SK-N-SH (cell line): ENCODE results near the gene IQSEC3. TPM values are rescaled to one million over a fixed set of nuclear protein-coding genes. Genes with fewer than 3 reads are reported as not detected.

ENCODE experiments used
- CTCF ChIA-PET: fragments of 300-600, 350-600 bp; formaldehyde crosslinking; extraction: SDS; loops from one replicate; lab custom pipeline; 2021; lab: Yijun Ruan, JAX
- POLR2A ChIA-PET: fragments of 350-600 bp; sonication (Branson Sonifier 250); formaldehyde crosslinking; extraction: SDS; loops from one replicate; lab custom pipeline; 2020; ENCODE audit warnings: antibody characterized with exemption, inconsistent platforms; lab: Yijun Ruan, JAX
- DNase-seq: peaks from one replicate; pipeline ENCODE4 v3.0.0; 2012
- H2AFZ ChIP-seq: fragments of 200-600 bp; sonication (generic); 2 replicates; pipeline ENCODE4 v1.8.1; 2016; ENCODE audit warnings: antibody characterized with exemption, mild to moderate bottlenecking, low read depth
- H3F3A ChIP-seq: fragments of 200-600 bp; sonication (generic); replicated peaks from 2 replicates; pipeline ENCODE3; 2016; ENCODE audit warnings: antibody characterized with exemption, mild to moderate bottlenecking; ENCODE audit not compliant: insufficient read depth
- H3K27ac ChIP-seq, 2 experiments: fragments of 200-500 bp in 1 of 2; fragments of 200-600 bp in 1 of 2; sonication (Bioruptor generic) in 1 of 2; sonication (generic), shearing (Covaris generic) in 1 of 2; 2 replicates each; pipeline versions ENCODE4 v1.5.1 to v1.6.1; 2014 to 2016; ENCODE audit warnings: low read depth in 2 of 2, inconsistent platforms in 1 of 2, low read length in 1 of 2, mild to moderate bottlenecking in 1 of 2, mixed read lengths in 1 of 2
- H3K27me3 ChIP-seq: fragments of 200-600 bp; sonication (generic), shearing (Covaris generic); 2 replicates; pipeline ENCODE4 v1.6.1; 2016; ENCODE audit warnings: mixed run types; ENCODE audit not compliant: insufficient read depth
- H3K36me3 ChIP-seq, 2 experiments: fragments of 200-500 bp in 1 of 2; fragments of 200-600 bp in 1 of 2; sonication (Bioruptor generic) in 1 of 2; sonication (generic) in 1 of 2; replicated peaks in 1 of 2; 2 replicates each; pipeline versions ENCODE3 to v1.5.1; 2014 to 2016; ENCODE audit warnings: low read length in 1 of 2, mild to moderate bottlenecking in 1 of 2; ENCODE audit not compliant: insufficient read depth in 2 of 2, control insufficient read depth in 1 of 2
- H3K4me1 ChIP-seq, 2 experiments: fragments of 200-500 bp in 1 of 2; fragments of 200-600 bp in 1 of 2; sonication (Bioruptor generic) in 1 of 2; sonication (generic), shearing (Covaris generic) in 1 of 2; 2 replicates each; pipeline versions ENCODE4 v1.5.1 to v1.6.1; 2014 to 2016; ENCODE audit warnings: low read depth in 1 of 2, low read length in 1 of 2, mixed run types in 1 of 2; ENCODE audit not compliant: insufficient read depth in 2 of 2, control insufficient read depth in 1 of 2
- H3K4me2 ChIP-seq: fragments of 200-600 bp; sonication (generic), shearing (Covaris generic); 2 replicates; pipeline ENCODE4 v1.6.1; 2017; ENCODE audit warnings: mixed run types
- H3K4me3 ChIP-seq, 2 experiments: fragments of 200-500 bp in 1 of 2; fragments of 200-600 bp in 1 of 2; sonication (Bioruptor generic) in 1 of 2; sonication (generic), shearing (Covaris generic) in 1 of 2; 2 replicates each; pipeline versions ENCODE4 v1.5.1 to v1.8.1; 2014 to 2016; ENCODE audit warnings: low read depth in 2 of 2, inconsistent platforms in 1 of 2, low read length in 1 of 2, mild to moderate bottlenecking in 1 of 2, mixed read lengths in 1 of 2, moderate library complexity in 1 of 2
- H3K79me2 ChIP-seq: fragments of 200-600 bp; sonication (generic); 2 replicates; pipeline ENCODE4 v1.8.1; 2017; ENCODE audit warnings: mild to moderate bottlenecking; ENCODE audit not compliant: insufficient read depth
- H3K9ac ChIP-seq: fragments of 200-600 bp; sonication (generic); 2 replicates; pipeline ENCODE4 v1.6.1; 2017; ENCODE audit warnings: mixed run types
- H3K9me2 ChIP-seq: fragments of 200-600 bp; sonication (generic); 2 replicates; pipeline ENCODE4 v1.6.1; 2017; ENCODE audit warnings: mixed run types
- H3K9me3 ChIP-seq: fragments of 200-600 bp; sonication (generic); 2 replicates; pipeline ENCODE4 v1.6.1; 2017; ENCODE audit warnings: mixed run types, mild to moderate bottlenecking, moderate library complexity
- H4K20me1 ChIP-seq: fragments of 200-600 bp; sonication (generic); 2 replicates; pipeline ENCODE4 v1.6.1; 2017; ENCODE audit warnings: mild to moderate bottlenecking, mixed run types; ENCODE audit not compliant: insufficient read depth
- CTCF ChIP-seq: fragments of 200-600 bp; sonication (generic); IDR thresholded peaks from 2 replicates; pipeline ENCODE4 v1.6.1; 2017; ENCODE audit warnings: antibody characterized with exemption, mild to moderate bottlenecking, moderate library complexity
- ELF1 ChIP-seq: IDR thresholded peaks from 2 replicates; pipeline ENCODE4 v1.4.0; 2012
- FOSL2 ChIP-seq: IDR thresholded peaks from 2 replicates; pipeline ENCODE4 v1.4.0; 2012; ENCODE audit warnings: low read depth, mild to moderate bottlenecking, moderate library complexity, borderline replicate concordance
- FOXM1 ChIP-seq: IDR thresholded peaks from 2 replicates; pipeline ENCODE4 v1.4.0; 2012; ENCODE audit warnings: low read depth, mild to moderate bottlenecking
- GABPA ChIP-seq: IDR thresholded peaks from 2 replicates; pipeline ENCODE4 v1.4.0; 2012; ENCODE audit warnings: low read depth, mild to moderate bottlenecking
- GATA2 ChIP-seq: sonication (generic); formaldehyde crosslinking; IDR thresholded peaks from 2 replicates; pipeline ENCODE4 v1.5.0; 2020; ENCODE audit warnings: mild to moderate bottlenecking, missing genetic modification reagents
- JUND ChIP-seq: IDR thresholded peaks from 2 replicates; pipeline ENCODE4 v1.4.0; 2012
- MXI1 ChIP-seq: IDR thresholded peaks from 2 replicates; pipeline ENCODE4 v1.6.1; 2012; ENCODE audit warnings: mild to moderate bottlenecking, low read depth, low read length, improper control_type of control experiment
- POLR2AphosphoS5 ChIP-seq: IDR thresholded peaks from 2 replicates; pipeline ENCODE4 v1.6.1; 2012; ENCODE audit warnings: low read depth, low read length
- RFX5 ChIP-seq: IDR thresholded peaks from 2 replicates; pipeline ENCODE4 v1.6.1; 2012; ENCODE audit warnings: mild to moderate bottlenecking, improper control_type of control experiment, low read length
- SIN3A ChIP-seq: IDR thresholded peaks from 2 replicates; pipeline ENCODE4 v1.6.1; 2012; ENCODE audit warnings: low read depth, mild to moderate bottlenecking, low read length, moderate library complexity, borderline replicate concordance
- SMC3 ChIP-seq: IDR thresholded peaks from 2 replicates; pipeline ENCODE4 v1.6.1; 2012; ENCODE audit warnings: low read depth, low read length, improper control_type of control experiment
- TAF1 ChIP-seq: IDR thresholded peaks from 2 replicates; pipeline ENCODE4 v1.6.1; 2012; ENCODE audit warnings: low read depth, mild to moderate bottlenecking, low read length, moderate library complexity, borderline replicate concordance
- TCF12 ChIP-seq: IDR thresholded peaks from 2 replicates; pipeline ENCODE4 v1.4.0; 2012
- TEAD4 ChIP-seq: IDR thresholded peaks from 2 replicates; pipeline ENCODE4 v1.4.0; 2012; ENCODE audit warnings: mild to moderate bottlenecking, borderline replicate concordance; ENCODE audit not compliant: insufficient read depth
- USF1 ChIP-seq: IDR thresholded peaks from 2 replicates; pipeline ENCODE4 v1.4.0; 2012; ENCODE audit warnings: low read depth, borderline replicate concordance
- YY1 ChIP-seq: IDR thresholded peaks from 2 replicates; pipeline ENCODE4 v1.4.0; 2012; ENCODE audit warnings: low read depth, mild to moderate bottlenecking
- WGBS: methylation state at CpG from one replicate; pipeline ENCODE4 v1.1.6; 2017; ENCODE audit warnings: low lambda C conversion rate; 5-methylcytosine and 5-hydroxymethylcytosine counted together
- polyA plus RNA-seq, 3 experiments: library from polyadenylated mRNA; depleted of rRNA; stranded (reverse); fragments of >200 nt; gene quantifications; 2 replicates each; pipeline ENCODE4 v1.2.3, GENCODE V29; 2012
- TF ChIP-seq, protein P1 (sequence below): fragments of 150-350 bp; IDR thresholded peaks from 2 replicates; pipeline ENCODE4 v1.6.1; 2017; ENCODE audit warnings: antibody characterized with exemption, low read length, low read depth, borderline replicate concordance

Gene IQSEC3
- polyA plus RNA-seq, 1 of the 3 experiments (the other 2 are of a cell fraction) = 0.02 TPM

- no peak overlapping the region for H2AFZ ChIP-seq
These were observed 111.6 kb downstream of the IQSEC3 start for GRCh38 chr12:177980-178828.

GRCh38 chr12:178829-179109 lies 112.2 kb downstream of the IQSEC3 start:
- H4K20me1 ChIP-seq = no peaks in the 10 kb centered on the region
- TF ChIP-seq TCF12 (no peak), TAF1 (no peak), YY1 (no peak), ELF1 (no peak), CTCF (no peak), TEAD4 (no peak), FOXM1 (no peak), SMC3 (no peak), POLR2AphosphoS5 (no peak), GABPA (no peak), JUND (no peak), GATA2 (no peak), FOSL2 (no peak), SIN3A (no peak), USF1 (no peak), RFX5 (no peak), MXI1 (no peak)
- TF ChIP-seq, protein P1, sequence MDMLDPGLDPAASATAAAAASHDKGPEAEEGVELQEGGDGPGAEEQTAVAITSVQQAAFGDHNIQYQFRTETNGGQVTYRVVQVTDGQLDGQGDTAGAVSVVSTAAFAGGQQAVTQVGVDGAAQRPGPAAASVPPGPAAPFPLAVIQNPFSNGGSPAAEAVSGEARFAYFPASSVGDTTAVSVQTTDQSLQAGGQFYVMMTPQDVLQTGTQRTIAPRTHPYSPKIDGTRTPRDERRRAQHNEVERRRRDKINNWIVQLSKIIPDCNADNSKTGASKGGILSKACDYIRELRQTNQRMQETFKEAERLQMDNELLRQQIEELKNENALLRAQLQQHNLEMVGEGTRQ = no peak
- TF ChIP-seq, all 33 proteins: peak for 0
- ChIA-PET CTCF (interaction anchor here (1.8 to 4.7 kb wide), 2 partner anchors 11 to 41 kb away, joined by 5 to 38 read pairs; no protein-coding TSS in a partner anchor), POLR2A (no interaction called here)
- Histone ChIP-seq H2AFZ (no peak overlapping the region), H3K36me3 (no peaks in the 10 kb centered on the region), H3K9me3 (no peaks in the 10 kb centered on the region), H3K4me2 (no peak overlapping the region), H3K9me2 (no peaks in the 10 kb centered on the region), H3F3A (peaks cover 6% of the 10 kb centered on the region), H3K27me3 (no peaks in the 10 kb centered on the region), H3K9ac (no peak overlapping the region), H3K27ac (0 out of 4 replicates have a peak overlapping the region, but pooled peaks of 1 of the 2 experiments have one; percentile 25), H3K79me2 (no peaks in the 10 kb centered on the region), H3K4me3 (no peak overlapping the region), H3K4me1 (peaks cover 21 to 67% of the 10 kb centered on the region in 2 experiments)
- DNase-seq = no peak
- WGBS = 86% methylated on average over 3 of the region's 3 CpGs

More at GRCh38 chr12:177980-178828, 111.6 kb downstream of the IQSEC3 start:
- no peaks in the 10 kb centered on the region for H3K79me2 ChIP-seq
- TF ChIP-seq FOSL2 = no peak
- no peaks in the 10 kb centered on the region for H3K36me3 ChIP-seq
- CTCF ChIA-PET = interaction anchor here (1.6 to 4.7 kb wide), 4 partner anchors 9 to 42 kb away, joined by 3 to 38 read pairs (median 5); no protein-coding TSS in a partner anchor
- POLR2A ChIA-PET = no interaction called here
- H4K20me1 ChIP-seq = no peaks in the 10 kb centered on the region
- no peak overlapping the region for H3K9ac ChIP-seq
- peak overlapping the region in 1 of 2 experiments; percentile 92; a peak in 2 of 4 replicates for H3K27ac ChIP-seq
- no peaks in the 10 kb centered on the region for H3K9me2 ChIP-seq
- DNase-seq = no peak
- no peaks in the 10 kb centered on the region for H3K9me3 ChIP-seq
- H3K4me1 ChIP-seq = peaks cover 21 to 71% of the 10 kb centered on the region in 2 experiments
- H3F3A ChIP-seq = peaks cover 6% of the 10 kb centered on the region
- no peak overlapping the region for H3K4me3 ChIP-seq
- WGBS = 94% methylated on average over 20 of the region's 20 CpGs
- no peak overlapping the region for H3K4me2 ChIP-seq
- H3K27me3 ChIP-seq = no peaks in the 10 kb centered on the region
